Kidney glomerular epithelial cell (primary cell): Measurements from ENCODE around the gene NIPBL.
A peak's percentile ranks its signal among the peaks of the same experiment; 100 is the strongest.
"Not testable (repeated sequence)": the region's sequence is repeated elsewhere in the genome, so short reads cannot be mapped to it uniquely, and the experiment has no call there.

ENCODE experiments used
- DNase-seq: peaks from one replicate; lab custom pipeline; 2025; lab: John Stamatoyannopoulos, UW

Gene NIPBL, protein sequence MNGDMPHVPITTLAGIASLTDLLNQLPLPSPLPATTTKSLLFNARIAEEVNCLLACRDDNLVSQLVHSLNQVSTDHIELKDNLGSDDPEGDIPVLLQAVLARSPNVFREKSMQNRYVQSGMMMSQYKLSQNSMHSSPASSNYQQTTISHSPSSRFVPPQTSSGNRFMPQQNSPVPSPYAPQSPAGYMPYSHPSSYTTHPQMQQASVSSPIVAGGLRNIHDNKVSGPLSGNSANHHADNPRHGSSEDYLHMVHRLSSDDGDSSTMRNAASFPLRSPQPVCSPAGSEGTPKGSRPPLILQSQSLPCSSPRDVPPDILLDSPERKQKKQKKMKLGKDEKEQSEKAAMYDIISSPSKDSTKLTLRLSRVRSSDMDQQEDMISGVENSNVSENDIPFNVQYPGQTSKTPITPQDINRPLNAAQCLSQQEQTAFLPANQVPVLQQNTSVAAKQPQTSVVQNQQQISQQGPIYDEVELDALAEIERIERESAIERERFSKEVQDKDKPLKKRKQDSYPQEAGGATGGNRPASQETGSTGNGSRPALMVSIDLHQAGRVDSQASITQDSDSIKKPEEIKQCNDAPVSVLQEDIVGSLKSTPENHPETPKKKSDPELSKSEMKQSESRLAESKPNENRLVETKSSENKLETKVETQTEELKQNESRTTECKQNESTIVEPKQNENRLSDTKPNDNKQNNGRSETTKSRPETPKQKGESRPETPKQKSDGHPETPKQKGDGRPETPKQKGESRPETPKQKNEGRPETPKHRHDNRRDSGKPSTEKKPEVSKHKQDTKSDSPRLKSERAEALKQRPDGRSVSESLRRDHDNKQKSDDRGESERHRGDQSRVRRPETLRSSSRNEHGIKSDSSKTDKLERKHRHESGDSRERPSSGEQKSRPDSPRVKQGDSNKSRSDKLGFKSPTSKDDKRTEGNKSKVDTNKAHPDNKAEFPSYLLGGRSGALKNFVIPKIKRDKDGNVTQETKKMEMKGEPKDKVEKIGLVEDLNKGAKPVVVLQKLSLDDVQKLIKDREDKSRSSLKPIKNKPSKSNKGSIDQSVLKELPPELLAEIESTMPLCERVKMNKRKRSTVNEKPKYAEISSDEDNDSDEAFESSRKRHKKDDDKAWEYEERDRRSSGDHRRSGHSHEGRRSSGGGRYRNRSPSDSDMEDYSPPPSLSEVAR (N-terminal part only)

DNA sequence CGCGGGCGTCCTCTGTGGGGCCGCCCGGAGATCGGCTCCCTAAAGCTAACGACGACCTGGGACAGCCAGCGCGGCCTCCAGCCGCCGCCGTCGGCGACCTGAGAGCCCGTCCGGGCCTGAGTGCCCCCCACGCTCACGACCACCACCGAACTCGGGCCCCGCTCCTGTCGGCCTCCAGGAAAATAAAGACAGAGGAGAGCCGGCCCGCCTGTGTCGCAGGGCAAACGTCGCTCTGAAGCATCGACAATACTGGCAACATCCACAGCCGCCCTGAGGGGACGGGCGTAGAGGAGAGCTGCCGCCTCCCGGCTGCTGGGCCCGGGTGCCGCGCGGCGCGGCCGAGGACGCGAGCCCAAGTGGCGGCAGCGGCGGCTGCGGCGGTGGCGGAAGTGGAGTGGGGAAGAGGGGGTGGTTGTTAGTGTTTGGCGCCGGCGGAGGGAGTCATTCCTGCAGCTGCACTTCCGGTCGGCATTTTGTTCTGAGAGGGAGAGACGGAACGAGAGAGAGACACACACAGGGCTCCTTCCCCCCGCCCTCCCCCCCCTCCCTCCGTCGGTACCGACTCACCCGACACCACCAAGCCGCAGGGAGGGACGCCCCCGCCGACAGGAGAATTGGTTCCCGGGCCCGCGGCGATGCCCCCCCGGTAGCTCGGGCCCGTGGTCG, at the start of gene NIPBL:
TSS of gene NIPBL (plus strand) at position 471 of the 666 bp plus-strand sequence. CDS start 76,928 bp downstream, outside the sequence.
- DNase-seq: peak; percentile 75

DNA sequence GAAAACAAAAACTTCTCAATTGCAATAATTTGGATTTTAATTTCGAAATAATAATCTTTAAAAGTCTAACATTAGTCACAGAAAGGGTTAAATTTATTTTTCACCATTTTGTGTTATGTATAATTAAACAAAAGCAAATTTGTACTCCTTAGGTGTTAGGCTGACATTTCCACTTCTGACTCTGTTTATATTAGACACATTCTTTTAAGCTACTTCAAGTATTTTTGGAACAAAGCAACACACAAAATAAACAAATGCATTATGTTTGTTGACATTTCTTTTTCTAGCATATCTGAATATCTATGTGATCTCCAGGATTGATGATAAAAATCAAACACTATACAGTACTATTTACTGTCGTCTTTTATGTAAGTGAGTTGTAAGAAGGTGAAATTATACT, 44.3 kb upstream of the NIPBL start:
- no peak for DNase-seq

DNA sequence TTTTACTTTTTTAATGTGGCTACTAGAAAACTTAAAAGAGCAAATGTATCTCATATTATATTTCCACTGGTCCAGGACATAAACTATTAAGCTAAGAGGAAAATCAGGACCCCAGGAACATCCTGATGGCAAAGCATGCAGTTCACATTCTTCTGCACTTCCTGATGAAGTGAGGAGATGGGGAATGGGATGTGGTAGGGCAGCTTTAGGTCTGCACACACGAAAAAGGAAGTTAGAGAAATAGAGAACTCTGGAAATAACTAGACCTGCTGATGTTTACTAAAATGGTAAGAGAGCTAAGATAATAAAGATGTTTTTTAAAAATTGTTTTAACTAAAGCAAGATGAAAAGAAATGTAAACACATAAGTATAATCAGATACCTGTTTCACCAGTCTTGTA, 39.7 kb upstream of the NIPBL start:
- no peak for DNase-seq

DNA sequence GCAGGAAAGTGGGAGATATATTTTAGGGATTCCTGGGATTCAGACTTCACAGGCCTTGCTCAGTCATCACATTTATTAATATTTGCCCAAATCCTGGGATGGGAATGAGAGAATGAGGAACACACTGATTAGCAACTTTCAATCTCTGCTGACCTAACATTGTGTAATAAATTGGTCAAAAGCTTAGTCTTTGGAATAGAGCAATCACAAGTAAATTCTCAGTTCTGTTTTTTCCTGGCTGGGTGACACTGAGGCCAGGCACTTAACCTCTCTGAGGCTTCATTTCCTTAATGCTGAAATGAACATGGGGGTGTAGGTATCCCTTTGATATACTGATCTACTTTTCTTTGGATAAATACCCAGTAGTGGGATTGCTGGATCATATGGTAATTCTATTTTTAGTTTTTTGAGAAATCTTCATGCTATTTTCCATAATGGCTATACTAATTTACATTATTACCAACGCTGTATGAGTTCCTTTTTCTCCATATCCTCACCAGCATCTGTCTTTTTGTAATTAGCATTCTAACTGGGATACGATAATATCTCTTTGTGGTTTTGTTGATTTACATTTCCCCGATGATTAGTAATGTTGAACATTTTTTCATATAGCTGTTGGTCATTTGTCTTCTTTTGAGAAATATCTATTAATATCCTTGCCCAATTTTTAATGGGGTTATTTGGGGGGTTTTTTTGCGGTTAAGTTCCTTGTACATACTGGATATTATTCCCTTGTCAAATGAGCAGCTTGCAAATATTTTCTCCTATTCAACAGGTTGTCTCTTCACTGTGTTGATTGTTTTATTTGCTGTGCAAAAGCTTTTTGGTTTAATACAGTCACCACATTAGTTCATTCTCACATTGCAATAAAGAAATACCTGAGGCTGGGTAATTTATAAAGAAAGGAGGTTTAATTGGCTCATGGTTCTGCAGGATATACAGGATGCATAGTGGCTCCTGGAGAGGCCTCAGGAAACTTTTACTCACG, 36.8 kb upstream of the NIPBL start:
- DNase-seq: no peak

DNA sequence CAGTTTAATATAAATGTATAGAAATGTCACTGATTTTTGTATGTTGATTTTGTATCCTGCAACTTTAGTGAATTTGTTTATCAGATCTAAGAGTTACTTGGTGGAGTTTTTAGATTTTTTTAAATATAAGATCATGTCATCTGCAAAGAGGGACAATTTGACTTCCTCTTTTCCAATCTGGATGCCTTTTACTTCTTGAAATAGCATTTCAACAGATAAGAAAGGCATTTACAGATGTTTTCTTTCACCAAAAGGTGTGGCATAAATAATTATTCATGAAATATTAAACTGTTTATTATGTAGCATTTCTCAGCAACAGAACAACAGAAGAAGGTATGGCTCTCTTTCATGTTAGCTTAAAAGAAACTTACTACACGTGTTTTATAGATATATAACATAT, 34.9 kb upstream of the NIPBL start:
- DNase-seq: no peak

DNA sequence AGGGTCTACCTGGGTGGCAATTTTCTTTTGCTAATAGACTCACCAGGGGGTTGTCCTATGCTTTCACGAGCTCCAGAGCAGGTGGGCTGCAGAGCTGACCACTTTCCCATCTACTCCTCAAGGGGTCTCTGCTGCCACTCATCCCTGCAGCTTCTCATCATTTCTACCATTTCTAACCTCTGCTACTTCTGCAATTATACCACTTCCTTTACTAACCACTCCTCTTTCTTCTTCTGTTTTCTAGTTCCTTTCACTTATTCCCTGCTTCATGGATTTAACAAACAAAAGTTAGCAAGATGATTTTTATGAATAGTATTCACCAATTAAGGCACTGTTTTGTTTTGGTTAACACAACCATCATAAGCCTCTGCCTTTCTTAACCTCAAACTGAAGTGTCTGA, 34.5 kb upstream of the NIPBL start:
- no peak for DNase-seq

DNA sequence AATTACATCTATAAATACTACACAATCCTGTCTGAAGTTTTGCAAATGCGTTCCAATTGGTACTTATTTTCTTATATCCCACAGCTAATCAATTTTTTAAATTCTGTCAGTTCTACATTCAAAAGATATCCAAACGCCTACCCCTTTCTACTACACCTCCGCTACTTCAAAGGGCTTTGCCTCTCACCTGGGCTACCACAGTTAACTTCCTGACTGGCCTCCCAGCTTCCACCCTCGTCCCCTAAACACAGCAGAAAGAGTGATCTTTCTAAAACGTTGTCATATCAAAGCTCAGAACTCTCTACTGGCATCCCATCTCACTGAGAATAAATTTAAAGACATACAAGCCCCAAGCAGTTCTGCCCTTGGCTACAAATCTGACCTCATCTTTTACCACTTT, 32.3 kb upstream of the NIPBL start:
- no peak for DNase-seq

DNA sequence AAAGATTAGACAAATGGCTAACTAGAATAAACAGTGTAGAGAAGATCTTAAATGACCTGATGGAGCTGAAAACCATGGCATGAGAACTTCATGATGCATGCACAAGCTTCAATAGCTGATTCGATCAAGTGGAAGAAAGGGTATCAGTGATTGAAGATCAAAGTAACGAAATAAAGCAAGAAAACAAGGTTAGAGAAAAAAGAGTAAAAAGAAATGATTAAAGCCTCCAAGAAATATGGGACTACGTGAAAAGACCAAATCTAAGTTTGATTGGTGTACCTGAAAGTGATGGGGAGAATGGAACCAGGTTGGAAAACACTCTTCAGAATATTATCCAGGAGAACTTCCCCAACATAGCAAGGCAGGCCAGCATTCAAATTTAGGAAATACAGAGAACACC, 28.0 kb upstream of the NIPBL start:
- DNase-seq: not testable (repeated sequence)

DNA sequence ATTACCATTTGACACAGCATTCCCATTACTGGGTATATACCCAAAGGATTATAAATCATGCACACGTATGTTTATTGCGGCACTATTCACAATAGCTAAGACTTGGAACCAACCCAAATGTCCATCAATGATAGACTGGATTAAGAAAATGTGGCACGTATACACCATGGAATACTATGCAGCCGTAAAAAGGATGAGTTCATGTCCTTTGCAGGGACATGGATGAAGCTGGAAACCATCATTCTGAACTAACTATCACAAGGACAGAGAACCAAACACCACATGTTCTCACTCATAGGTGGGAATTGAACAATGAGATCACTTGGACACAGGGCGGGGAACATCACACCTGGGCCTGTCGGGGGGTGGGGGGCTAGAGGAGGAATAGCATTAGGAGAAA, 23.7 kb upstream of the NIPBL start:
- not testable (repeated sequence) for DNase-seq

DNA sequence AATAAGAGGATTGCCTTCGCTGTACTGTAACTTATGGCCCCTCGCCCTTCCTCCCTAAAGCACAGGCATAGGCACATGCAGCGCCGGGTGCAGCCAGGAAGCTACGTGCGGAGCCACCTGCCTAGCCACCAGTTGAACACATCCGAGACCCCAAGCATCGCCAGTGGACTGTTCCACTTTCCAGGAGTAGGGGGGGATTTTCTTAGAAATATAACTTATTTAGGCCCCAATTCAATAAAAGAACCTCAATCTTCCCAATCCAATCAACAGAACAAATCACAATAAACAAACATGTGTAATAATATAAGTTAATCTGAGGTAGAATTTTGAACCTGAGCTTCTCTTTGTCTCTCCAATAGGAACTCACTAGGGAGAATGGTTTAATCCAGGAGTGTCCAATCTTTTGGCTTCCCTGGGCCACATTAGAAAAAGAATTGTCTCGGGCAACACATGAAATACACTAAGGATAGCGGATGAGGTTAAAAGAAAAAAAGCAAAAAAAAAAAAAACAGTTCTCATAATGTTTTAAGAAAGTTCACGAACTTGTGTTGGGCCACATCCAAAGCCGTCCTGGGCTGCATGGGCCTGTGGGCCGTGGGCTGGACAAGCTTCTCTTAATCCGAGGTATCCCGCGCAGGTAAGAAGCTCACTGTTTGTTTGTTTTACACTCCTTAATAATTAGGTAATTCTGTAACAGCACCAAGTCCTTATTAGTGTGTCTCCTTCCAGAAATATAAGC, 22.0 kb upstream of the NIPBL start:
- DNase-seq: no peak

DNA sequence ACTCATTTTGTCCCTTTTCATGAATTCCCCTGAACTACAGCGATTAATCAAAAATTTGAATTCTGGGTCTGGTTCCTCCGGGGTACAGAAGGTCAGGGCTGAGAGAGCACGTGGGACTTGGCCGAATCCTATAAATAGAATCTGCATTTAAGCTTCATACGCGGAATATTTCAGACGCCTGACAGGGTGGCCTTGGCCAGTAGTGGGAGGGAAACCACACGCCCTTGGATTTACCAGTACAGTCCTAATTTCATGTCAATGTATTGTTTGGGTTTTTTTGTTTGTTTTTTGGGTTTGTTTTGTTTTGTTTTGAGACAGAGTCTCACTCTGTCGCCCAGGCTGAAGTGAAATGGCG, 21.5 kb upstream of the NIPBL start:
- no peak for DNase-seq

DNA sequence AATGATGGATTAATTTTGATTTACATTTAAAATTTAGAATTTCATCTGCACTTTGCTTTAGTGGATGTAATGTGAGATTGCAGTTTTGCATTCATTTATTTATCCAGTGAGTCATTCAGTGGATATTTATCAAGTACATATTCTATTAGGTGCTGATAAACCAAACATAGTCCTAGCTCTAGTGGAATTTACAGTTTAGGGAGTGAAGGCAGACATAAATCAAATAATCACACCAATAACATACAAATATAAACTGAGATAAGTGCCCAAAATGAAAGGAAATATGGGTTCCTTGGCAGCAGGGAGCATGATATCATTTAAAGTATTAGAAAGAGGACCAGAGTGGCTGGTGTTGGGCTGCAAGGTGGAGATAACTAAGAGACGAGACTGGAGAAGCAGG, 14.7 kb upstream of the NIPBL start:
- DNase-seq: no peak

DNA sequence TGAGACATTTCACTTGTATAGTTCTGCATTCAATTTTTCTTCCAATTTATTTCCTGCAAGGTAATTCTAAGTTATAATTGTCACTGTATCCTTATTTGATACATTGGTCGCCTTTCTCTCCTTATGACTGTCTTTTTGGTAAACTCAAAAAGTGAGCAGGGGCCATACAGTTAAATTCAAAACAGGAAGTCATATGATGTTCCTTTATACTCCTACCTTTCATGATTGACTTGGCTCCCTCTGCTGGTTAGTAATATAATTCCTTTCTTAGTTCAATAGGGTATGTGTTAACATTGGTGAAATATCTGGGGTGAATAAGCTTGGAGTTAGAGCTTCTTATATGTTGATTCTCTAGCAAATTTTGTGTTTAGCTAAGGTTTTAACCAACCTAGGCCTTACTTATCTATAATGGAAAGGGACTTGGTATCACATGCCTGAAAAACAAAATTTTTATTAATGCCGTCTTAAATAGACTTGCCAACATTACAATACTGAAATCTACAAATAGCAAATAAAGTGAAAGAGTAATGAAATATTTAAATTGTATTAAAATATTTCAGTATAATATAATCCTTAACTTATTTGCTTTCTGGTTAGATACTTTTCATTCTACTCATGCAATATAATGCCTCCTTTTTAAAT, 6.0 kb upstream of the NIPBL start:
- peak; percentile 69 for DNase-seq

DNA sequence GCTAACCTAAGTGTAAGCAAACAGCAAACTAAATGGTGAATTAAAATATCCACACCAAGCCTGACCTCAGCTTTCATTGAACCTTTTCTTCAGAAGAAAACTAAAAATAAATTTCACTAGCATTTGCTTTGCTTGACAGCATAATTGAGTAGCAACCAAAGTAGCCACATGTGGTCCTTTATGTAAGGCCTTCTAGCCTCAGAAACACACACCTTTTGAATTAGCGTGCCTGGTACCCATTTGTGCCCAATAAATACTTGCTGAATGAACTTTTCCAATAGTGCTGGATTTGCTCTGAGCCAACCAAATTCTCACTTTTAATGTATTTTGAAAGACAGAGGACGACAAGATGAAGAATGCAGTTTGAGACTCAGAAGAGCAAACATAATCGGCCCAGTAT, 2.1 kb upstream of the NIPBL start:
- DNase-seq: no peak

DNA sequence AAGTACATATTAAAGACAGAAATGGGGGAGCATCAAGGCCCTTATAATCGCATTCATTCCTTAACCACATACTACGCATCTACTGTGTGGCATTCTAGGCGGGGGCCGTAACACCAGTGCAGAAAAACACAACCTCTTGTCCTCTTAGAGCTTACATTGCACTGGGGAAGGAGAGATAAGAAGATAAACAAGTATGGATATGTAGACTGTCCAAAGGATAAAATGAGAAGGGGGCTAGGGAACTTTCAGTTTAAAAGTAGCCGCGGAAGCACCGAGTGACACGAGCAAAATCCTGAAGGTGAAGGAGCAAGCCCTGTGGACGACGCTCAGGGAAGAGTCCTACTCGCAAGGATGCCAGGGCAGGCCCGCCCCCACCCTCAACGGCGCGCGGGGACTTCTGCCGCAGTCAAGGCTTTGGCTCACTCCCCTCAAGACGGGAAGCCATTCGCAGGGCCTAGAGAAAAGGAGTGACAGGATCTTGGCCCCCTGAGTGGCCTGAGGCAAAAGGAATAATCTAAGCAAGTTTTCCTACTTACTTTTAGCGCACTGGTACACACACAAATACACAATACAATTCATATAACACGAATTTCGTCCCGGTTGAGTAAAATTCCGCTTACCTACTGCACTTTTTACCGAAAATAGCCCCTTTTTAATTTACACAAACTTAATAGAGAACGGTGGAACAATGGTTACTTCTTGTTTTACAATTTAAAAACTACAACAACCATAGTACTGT, 1.3 kb upstream of the NIPBL start:
- DNase-seq: peak; percentile 45

DNA sequence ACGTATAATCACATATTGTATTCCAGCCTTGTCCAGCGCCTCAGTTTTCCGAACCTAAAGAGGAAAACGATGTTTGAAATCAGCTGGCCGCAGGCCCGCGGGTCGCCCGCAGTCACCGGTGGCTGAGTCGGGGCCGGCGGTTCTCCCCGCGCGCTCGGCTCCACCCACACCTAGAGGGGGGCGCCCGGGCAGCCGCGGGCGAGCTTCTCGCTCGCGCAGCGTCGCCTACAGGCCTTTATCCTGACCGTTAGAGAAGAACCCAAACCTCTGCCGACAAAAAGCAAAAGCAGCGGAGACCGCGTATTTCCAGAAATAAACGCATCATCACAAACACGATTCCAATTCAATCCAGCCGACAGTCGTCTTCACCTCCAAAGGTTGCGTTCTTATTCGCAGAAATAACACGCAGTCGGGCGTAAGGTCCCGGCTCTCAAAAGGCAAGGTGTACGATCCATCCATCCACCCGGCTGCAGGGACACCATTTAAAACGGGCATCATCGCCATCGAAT, 725 bp upstream of the NIPBL start:
- peak; percentile 59 for DNase-seq

DNA sequence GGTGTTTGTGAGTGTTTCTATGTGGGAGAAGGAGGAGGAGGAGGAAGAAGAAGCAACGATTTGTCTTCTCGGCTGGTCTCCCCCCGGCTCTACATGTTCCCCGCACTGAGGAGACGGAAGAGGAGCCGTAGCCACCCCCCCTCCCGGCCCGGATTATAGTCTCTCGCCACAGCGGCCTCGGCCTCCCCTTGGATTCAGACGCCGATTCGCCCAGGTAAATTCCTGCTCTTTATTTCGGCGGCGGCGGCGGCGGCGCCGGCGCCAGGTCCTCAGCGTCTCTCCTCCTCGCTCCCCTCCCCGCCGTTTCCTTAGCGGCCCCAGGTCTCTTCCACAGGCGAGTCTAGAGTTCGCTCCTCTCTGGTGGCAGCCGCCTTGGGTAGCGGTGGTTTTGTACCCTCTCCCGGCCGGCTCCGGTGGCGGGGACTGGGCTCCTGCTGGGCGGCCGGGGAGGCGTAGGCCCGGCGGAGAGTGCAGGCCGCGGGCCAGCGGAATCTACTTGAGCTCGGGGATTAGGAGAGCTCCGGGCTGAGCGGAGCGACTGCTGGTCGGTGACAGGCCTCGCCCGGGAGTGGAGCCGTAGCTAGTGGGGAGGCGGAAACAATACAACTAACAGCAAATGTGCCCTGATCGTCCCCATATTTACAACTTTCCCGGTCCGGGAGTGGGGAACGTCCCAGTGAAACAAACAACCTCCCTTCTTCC, 547 bp downstream of the NIPBL start:
- DNase-seq: peak; percentile 47
